Measurements from ENCODE around the gene BCO1.
A peak's percentile ranks its signal among the peaks of the same experiment; 100 is the strongest.

BCO1 gene

GRCh38 chr16:81311762-81312161 is 73.3 kb downstream of the BCO1 start:
- no peak for TF ChIP-seq ZNF26 (tag by site-specific recombination; IDR thresholded peaks at IDR 0.05)
- peak; percentile 75 for TF ChIP-seq ZFP3 (tag by site-specific recombination; IDR thresholded peaks at IDR 0.05; ENCODE audit: low read depth)
- no peak for TF ChIP-seq ZNF394 (tag by site-specific recombination; IDR thresholded peaks at IDR 0.05; ENCODE audit: borderline replicate concordance)
- H3K9me3 ChIP-seq (ENCODE audit: control insufficient read depth, insufficient read depth, low read depth, low read length), result no peaks in the 10 kb centered on the region
- H3K4me3 ChIP-seq (ENCODE audit: low read depth, low read length), result no peak overlapping the region
- ChIA-PET POLR2A (no interaction called here), CTCF (interaction anchor here (1.2 kb wide), 1 partner anchor 11 kb away, joined by 3 read pairs; no protein-coding TSS in a partner anchor)
- no peaks in the 10 kb centered on the region for H3K36me3 ChIP-seq (ENCODE audit: control insufficient read depth in 2 of 2, insufficient read depth in 1 of 2, low read length in 2 of 2)
- no peak overlapping the region for H3K27ac ChIP-seq (ENCODE audit: extremely low read depth, low read depth, low read length)
- H3K4me1 ChIP-seq (ENCODE audit: control insufficient read depth, insufficient read depth, low read length), result peaks cover 3% of the 10 kb centered on the region; the same call in 1 of the 2 replicates

GRCh38 chr16:81313701-81314602 is 75.5 kb downstream of the BCO1 start:
- TF ChIP-seq REPIN1 (tag by site-specific recombination; IDR thresholded peaks at IDR 0.05; ENCODE audit: low read depth) (0 out of 2 replicates have a peak, but pooled peaks have one; percentile 11), YY2 (tag by site-specific recombination; IDR thresholded peaks at IDR 0.05) (no peak), ZBTB17 (tag by site-specific recombination; IDR thresholded peaks at IDR 0.05) (peak; percentile 85), ZNF341 (tag by site-specific recombination; IDR thresholded peaks at IDR 0.05; ENCODE audit: low read depth) (0 out of 2 replicates have a peak, but pooled peaks have one; percentile 1), CTCF (tag by site-specific recombination; IDR thresholded peaks at IDR 0.05) (0 out of 2 replicates have a peak, but pooled peaks have one; percentile 9), ZNF624 (tag by site-specific recombination; IDR thresholded peaks at IDR 0.05) (no peak)
- ChIA-PET CTCF (interaction anchor here (0.6 to 1.0 kb wide), 4 partner anchors 9 to 416 kb away, joined by 3 to 5 read pairs (median 4); no protein-coding TSS in a partner anchor), POLR2A (interaction anchor here (0.5 to 2.1 kb wide), 12 partner anchors 11 to 429 kb away, joined by 3 to 8 read pairs (median 3); partner anchors contain the start of genes CENPN and CMC2)
- peaks cover 11% of the 10 kb centered on the region; the same call in 1 of the 2 replicates for H3K4me1 ChIP-seq (ENCODE audit: control insufficient read depth, insufficient read depth, low read length)
- no peaks in the 10 kb centered on the region for H3K36me3 ChIP-seq (ENCODE audit: control insufficient read depth in 2 of 2, insufficient read depth in 1 of 2, low read length in 2 of 2)
- H3K27ac ChIP-seq (ENCODE audit: extremely low read depth, low read depth, low read length), result peak overlapping the region; percentile 9; the same call in 1 of the 2 replicates
- peak overlapping the region; percentile 60 for H3K4me3 ChIP-seq (ENCODE audit: low read depth, low read length)
- H3K9me3 ChIP-seq (ENCODE audit: control insufficient read depth, insufficient read depth, low read depth, low read length), result no peaks in the 10 kb centered on the region

GRCh38 chr16:81314603-81315270 is 76.2 kb downstream of the BCO1 start, which contains the start of gene GAN:
Gene GAN (plus strand): TSS chr16:81314962. CDS start chr16:81315114, 152 bp downstream.
- ChIA-PET CTCF (interaction anchor here (0.6 to 1.0 kb wide), 4 partner anchors 8 to 415 kb away, joined by 3 to 5 read pairs (median 4); no protein-coding TSS in a partner anchor), POLR2A (interaction anchor here (0.5 to 2.1 kb wide), 13 partner anchors 12 to 430 kb away, joined by 3 to 8 read pairs (median 3); partner anchors contain the start of genes CENPN and CMC2)
- H3K4me3 ChIP-seq (ENCODE audit: low read depth, low read length), result peak within 1 kb of the TSS; percentile 60
- peak within 1 kb of the TSS; percentile 67; the same call in 1 of the 2 replicates for H3K27ac ChIP-seq (ENCODE audit: extremely low read depth, low read depth, low read length)
- H3K4me1 ChIP-seq (ENCODE audit: control insufficient read depth, insufficient read depth, low read length), result peaks cover 12% of the 10 kb centered on the region
- no peaks in the 10 kb centered on the region for H3K9me3 ChIP-seq (ENCODE audit: control insufficient read depth, insufficient read depth, low read depth, low read length)
- no peaks in the 10 kb centered on the region for H3K36me3 ChIP-seq (ENCODE audit: control insufficient read depth in 2 of 2, insufficient read depth in 1 of 2, low read length in 2 of 2)
- TF ChIP-seq KLF17 (tag by site-specific recombination; IDR thresholded peaks at IDR 0.05) (0 out of 2 replicates have a peak, but pooled peaks have one; percentile 16), HIC1 (tag by site-specific recombination; IDR thresholded peaks at IDR 0.05) (no peak), ZNF639 (tag by site-specific recombination; IDR thresholded peaks at IDR 0.05) (no peak), ZNF768 (tag by site-specific recombination; IDR thresholded peaks at IDR 0.05) (no peak), PATZ1 (tag by site-specific recombination; IDR thresholded peaks at IDR 0.05) (peak; percentile 90), ZNF350 (tag by site-specific recombination; IDR thresholded peaks at IDR 0.05) (no peak), ZNF366 (tag by site-specific recombination; conservative IDR thresholded peaks at IDR 0.05) (peak; percentile 98), ZNF629 (tag by site-specific recombination; IDR thresholded peaks at IDR 0.05) (peak; percentile 70)

Data from HEK293 (cell line).